Vagina (tissue), 2 donors: ENCODE results near the gene MILR1.

ENCODE experiments used
- CTCF ChIP-seq, 3 experiments: fragments of 450-650 bp in 2 of 3; fragments of 200-600 bp in 1 of 3; sonication (generic) in 1 of 3; IDR thresholded peaks; one replicate each; pipeline ENCODE4 v1.5.1; 2017 to 2019; ENCODE audit warnings: antibody characterized with exemption in 3 of 3, mild to moderate bottlenecking in 2 of 3, moderate library complexity in 2 of 3
- POLR2A ChIP-seq, 2 donors: fragments of 450-650 bp; IDR thresholded peaks; one replicate each; pipeline ENCODE4 v1.6.1; 2017; ENCODE audit warnings: antibody characterized with exemption in 2 of 2, mild to moderate bottlenecking in 2 of 2, moderate library complexity in 2 of 2

- TF ChIP-seq CTCF (IDR thresholded peaks at IDR 0.05) (no peak), POLR2A (IDR thresholded peaks at IDR 0.05) (no peak)
These were observed 51.6 kb downstream of the MILR1 start for GRCh38 chr17:64500487-64500859.
